HCT116 (cell line): ENCODE results near the gene PLA2G4B. TPM values are rescaled to one million over a fixed set of nuclear protein-coding genes. Genes with fewer than 3 reads are reported as not detected.

ENCODE experiments used
- ATAC-seq: fragments of 200-7000 bp; cut with Tn5 transposase; 2 replicates; pipeline ENCODE4 v1.9.1; 2020; ENCODE audit warnings: mild to moderate bottlenecking, moderate library complexity
- BruUV-seq: library from RNA; stranded (reverse); fragments of 400-500 nt; replicated peaks from 2 replicates; lab custom pipeline; 2021; lab: Mats Ljungman, UMichigan
- CTCF ChIA-PET: fragments of 300-600 bp; sonication (Branson Sonifier 250); formaldehyde crosslinking; loops from one replicate; lab custom pipeline; 2021; ENCODE audit warnings: antibody characterized with exemption; lab: Charles Lee
- POLR2A ChIA-PET: fragments of 300-600, 350-600 bp; sonication (Branson Sonifier 250); formaldehyde crosslinking; loops from one replicate; lab custom pipeline; 2021; ENCODE audit warnings: antibody characterized with exemption; lab: Charles Lee
- RAD21 ChIA-PET, 2 experiments: fragments of 300-600 bp; sonication (Branson Sonifier 250); formaldehyde crosslinking; loops; one replicate each; lab custom pipeline; 2023; ENCODE audit warnings: low total read pairs in 2 of 2; ENCODE audit not compliant: uncharacterized antibody in 2 of 2, unreplicated experiment in 2 of 2, low non-redundant PET in 1 of 2; lab: Charles Lee
- DNase-seq: peaks from one replicate; pipeline ENCODE4 v3.0.0-alpha.2; 2010; ENCODE audit warnings: low read depth, low spot score
- H2AFZ ChIP-seq: fragments of 200-600 bp; shearing (Covaris generic), sonication (generic); 2 replicates; pipeline ENCODE4 v1.6.1; 2017; ENCODE audit warnings: low read depth, mixed run types, mixed read lengths, antibody characterized with exemption, low read length; ENCODE audit not compliant: poor library complexity, severe bottlenecking
- H3K27ac ChIP-seq: 2 replicates; pipeline ENCODE4 v1.5.1; 2012; ENCODE audit warnings: low read depth, low read length
- H3K27me3 ChIP-seq: fragments of 200-600 bp; sonication (generic); 2 replicates; pipeline ENCODE4 v1.6.1; 2016; ENCODE audit warnings: mixed run types, low read length, mixed read lengths; ENCODE audit not compliant: insufficient read depth
- H3K36me3 ChIP-seq, 2 experiments: fragments of 200-500 bp in 1 of 2; fragments of 200-600 bp in 1 of 2; sonication (Bioruptor generic) in 1 of 2; sonication (generic) in 1 of 2; 2 replicates each; pipeline versions ENCODE4 v1.5.1 to v1.6.1; 2014 to 2016; ENCODE audit warnings: low read length in 2 of 2, inconsistent platforms in 1 of 2, mixed read lengths in 1 of 2, mixed run types in 1 of 2; ENCODE audit not compliant: insufficient read depth in 2 of 2, control insufficient read depth in 1 of 2
- H3K4me1 ChIP-seq, 2 experiments: fragments of 200-600 bp in 1 of 2; sonication (generic) in 1 of 2; 2 replicates each; pipeline versions ENCODE4 v1.5.1 to v1.6.1; 2012 to 2017; ENCODE audit warnings: low read length in 2 of 2, inconsistent platforms in 1 of 2, mild to moderate bottlenecking in 1 of 2, mixed read lengths in 1 of 2, mixed run types in 1 of 2, moderate library complexity in 1 of 2; ENCODE audit not compliant: insufficient read depth in 2 of 2, control insufficient read depth in 1 of 2
- H3K4me2 ChIP-seq: fragments of 200-600 bp; sonication (generic); 2 replicates; pipeline ENCODE4 v1.6.1; 2017; ENCODE audit warnings: mixed run types, low read length, mixed read lengths
- H3K4me3 ChIP-seq, 2 experiments: fragments of 200-600 bp in 1 of 2; sonication (generic) in 1 of 2; replicated peaks in 1 of 2; 2 replicates each; pipeline ENCODE4 v1.5.1; 2011 to 2016; ENCODE audit warnings: low read length in 2 of 2, control low read depth in 1 of 2, low read depth in 1 of 2, mild to moderate bottlenecking in 1 of 2, mixed read lengths in 1 of 2, mixed run types in 1 of 2
- H3K79me2 ChIP-seq: fragments of 200-600 bp; sonication (generic); 2 replicates; pipeline ENCODE4 v1.6.1; 2017; ENCODE audit warnings: mild to moderate bottlenecking, mixed run types, low read length, moderate library complexity, mixed read lengths; ENCODE audit not compliant: insufficient read depth
- H3K9ac ChIP-seq: fragments of 200-600 bp; sonication (generic); 2 replicates; pipeline ENCODE4 v1.6.1; 2016; ENCODE audit warnings: low read length, mixed read lengths
- H3K9me2 ChIP-seq: fragments of 200-600 bp; sonication (generic), shearing (Covaris generic); 2 replicates; pipeline ENCODE4 v1.6.1; 2017; ENCODE audit warnings: mixed run types, mild to moderate bottlenecking, moderate library complexity; ENCODE audit not compliant: insufficient read depth
- H3K9me3 ChIP-seq, 2 experiments: fragments of 200-500 bp in 1 of 2; fragments of 200-600 bp in 1 of 2; sonication (Bioruptor generic) in 1 of 2; sonication (generic) in 1 of 2; 2 replicates each; pipeline ENCODE4 v1.6.1; 2014 to 2017; ENCODE audit warnings: low read length in 2 of 2, mixed read lengths in 2 of 2, inconsistent platforms in 1 of 2, low read depth in 1 of 2, mild to moderate bottlenecking in 1 of 2, mixed run types in 1 of 2, moderate library complexity in 1 of 2; ENCODE audit not compliant: control insufficient read depth in 1 of 2, insufficient read depth in 1 of 2
- H4K20me1 ChIP-seq: fragments of 200-600 bp; sonication (generic), shearing (Covaris generic); 2 replicates; pipeline ENCODE4 v1.6.1; 2017; ENCODE audit warnings: mixed run types, mild to moderate bottlenecking, moderate library complexity; ENCODE audit not compliant: insufficient read depth
- ATF3 ChIP-seq: IDR thresholded peaks from 2 replicates; pipeline ENCODE4 v1.6.1; 2012
- ELF1 ChIP-seq: IDR thresholded peaks from 2 replicates; pipeline ENCODE4 v1.6.1; 2012; ENCODE audit warnings: low read depth, borderline replicate concordance
- EZH2phosphoT487 ChIP-seq: fragments of 200-600 bp; IDR thresholded peaks from 2 replicates; pipeline ENCODE4 v1.6.1; 2018; ENCODE audit warnings: antibody characterized with exemption, borderline replicate concordance
- POLR2A ChIP-seq: IDR thresholded peaks from 2 replicates; pipeline ENCODE4 v1.7.0; 2011; ENCODE audit warnings: borderline replicate concordance; ENCODE audit not compliant: insufficient read depth, insufficient read length; ENCODE audit errors: extremely low read depth
- REST ChIP-seq: IDR thresholded peaks from 2 replicates; pipeline ENCODE4 v1.6.1; 2012; ENCODE audit warnings: low read depth
- SP1 ChIP-seq: IDR thresholded peaks from 2 replicates; pipeline ENCODE4 v1.6.1; 2012; ENCODE audit warnings: low read depth
- SRF ChIP-seq: IDR thresholded peaks from 2 replicates; pipeline ENCODE4 v1.6.1; 2012; ENCODE audit warnings: low read depth
- TCF7L2 ChIP-seq: IDR thresholded peaks from 2 replicates; pipeline ENCODE4 v1.7.0; 2011; ENCODE audit warnings: borderline replicate concordance, inconsistent platforms; ENCODE audit not compliant: insufficient read depth, insufficient read length; ENCODE audit errors: extremely low read depth
- YY1 ChIP-seq: IDR thresholded peaks from 2 replicates; pipeline ENCODE4 v1.6.1; 2011; ENCODE audit warnings: low read length, low read depth, moderate library complexity, mild to moderate bottlenecking; ENCODE audit not compliant: insufficient replicate concordance; ENCODE audit errors: extremely low read depth
- ZFX ChIP-seq: fragments of 450-650 bp; IDR thresholded peaks from 2 replicates; pipeline ENCODE4 v1.6.1; 2017
- ZNF274 ChIP-seq: fragments of 200-500 bp; sonication (Bioruptor generic); IDR thresholded peaks from 2 replicates; pipeline ENCODE4 v1.6.1; 2014; ENCODE audit warnings: mild to moderate bottlenecking, low read depth, low read length, inconsistent platforms
- intact Hi-C: fragments of 100-400 bp; cut with micrococcal nuclease; formaldehyde crosslinking; loops from 2 replicates; pipeline ENCODE4 v1.10.0; 2022
- total RNA-seq: library from RNA; stranded (reverse); gene quantifications from one replicate; pipeline ENCODE4 v1.2.1, GENCODE V29; 2021; ENCODE audit not compliant: unreplicated experiment

Gene PLA2G4B
- total RNA-seq, 1 experiment from 2014 or later: 4.7 TPM

GRCh38 chr15:41804916-41805666, 33.6 kb upstream of the PLA2G4B start:
- no TSS peak for BruUV-seq
- 0 out of 4 replicates have a peak, but pooled peaks cover 0 to 8% of the 10 kb centered on the region in 2 experiments for H3K36me3 ChIP-seq
- no peaks in the 10 kb centered on the region for H3K79me2 ChIP-seq
- DNase-seq (no peak), ATAC-seq (no peak)
- H3K27me3 ChIP-seq: no peaks in the 10 kb centered on the region
- no peaks in the 10 kb centered on the region for H3K9me3 ChIP-seq
- ChIA-PET CTCF (interaction anchor here (1.4 to 3.8 kb wide), 2 partner anchors 32 to 339 kb away, joined by 6 to 20 read pairs; partner anchors contain the start of gene MAPKBP1), RAD21 (no interaction called here), POLR2A (interaction anchor here (1.1 kb wide), 1 partner anchor 9 kb away, joined by 3 read pairs; no protein-coding TSS in a partner anchor)
- no peak overlapping the region for H3K9ac ChIP-seq
- no peak overlapping the region for H2AFZ ChIP-seq
- no peaks in the 10 kb centered on the region for H4K20me1 ChIP-seq
- intact Hi-C loops: no loop called here
- TF ChIP-seq ZNF274: no peak
- no peaks in the 10 kb centered on the region for H3K9me2 ChIP-seq
- no peak overlapping the region for H3K27ac ChIP-seq
- H3K4me3 ChIP-seq: no peak overlapping the region
- peaks cover 12 to 21% of the 10 kb centered on the region in 2 experiments; a peak in 3 of 4 replicates for H3K4me1 ChIP-seq
- no peak overlapping the region for H3K4me2 ChIP-seq

- H3K36me3 ChIP-seq: 0 out of 4 replicates have a peak, but pooled peaks cover 0 to 8% of the 10 kb centered on the region in 2 experiments
- CTCF ChIA-PET: interaction anchor here (1.4 to 2.1 kb wide), 3 partner anchors 32 to 340 kb away, joined by 6 to 39 read pairs (median 7); partner anchors contain the start of gene MAPKBP1
Observed at GRCh38 chr15:41805711-41806110, 32.9 kb upstream of the PLA2G4B start.

More at GRCh38 chr15:41805711-41806110, 32.9 kb upstream of the PLA2G4B start:
- POLR2A ChIA-PET: no interaction called here
- DNase-seq: no peak
- H4K20me1 ChIP-seq: no peaks in the 10 kb centered on the region
- H2AFZ ChIP-seq: no peak overlapping the region
- no peak overlapping the region for H3K4me3 ChIP-seq
- no peak for TF ChIP-seq YY1
- no peak for TF ChIP-seq ATF3
- TF ChIP-seq SRF: no peak
- no peak for TF ChIP-seq SP1
- no peak for TF ChIP-seq POLR2A
- no peak for TF ChIP-seq EZH2phosphoT487
- TF ChIP-seq ZFX: no peak
- no peak for TF ChIP-seq REST
- TF ChIP-seq TCF7L2: no peak
- TF ChIP-seq ELF1: no peak
- TF ChIP-seq, all 23 proteins: peak for 0
- intact Hi-C loops: no loop called here
- Histone ChIP-seq H3K27ac (no peak overlapping the region), H3K4me2 (no peak overlapping the region), H3K27me3 (no peaks in the 10 kb centered on the region), H3K9ac (no peak overlapping the region), H3K9me2 (no peaks in the 10 kb centered on the region), H3K9me3 (no peaks in the 10 kb centered on the region), H3K79me2 (no peaks in the 10 kb centered on the region), H3K4me1 (peaks cover 12 to 21% of the 10 kb centered on the region in 2 experiments; a peak in 3 of 4 replicates)
- ATAC-seq: no peak
- BruUV-seq: no TSS peak
- RAD21 ChIA-PET: interaction anchor here in 1 of 2 experiments (1.5 kb wide), 1 partner anchor 32 kb away, joined by 12 read pairs; the partner anchor contains the start of gene MAPKBP1
